NCI-H524 (cell line): ENCODE data around the gene CCDC3.
"Not testable (repeated sequence)": the region's sequence is repeated elsewhere in the genome, so short reads cannot be mapped to it uniquely, and the experiment has no call there.

ENCODE experiments used
- DNase-seq, 2 experiments: peaks; one replicate each; lab custom pipeline; 2025; lab: John Stamatoyannopoulos, UW

CCDC3 gene

DNA sequence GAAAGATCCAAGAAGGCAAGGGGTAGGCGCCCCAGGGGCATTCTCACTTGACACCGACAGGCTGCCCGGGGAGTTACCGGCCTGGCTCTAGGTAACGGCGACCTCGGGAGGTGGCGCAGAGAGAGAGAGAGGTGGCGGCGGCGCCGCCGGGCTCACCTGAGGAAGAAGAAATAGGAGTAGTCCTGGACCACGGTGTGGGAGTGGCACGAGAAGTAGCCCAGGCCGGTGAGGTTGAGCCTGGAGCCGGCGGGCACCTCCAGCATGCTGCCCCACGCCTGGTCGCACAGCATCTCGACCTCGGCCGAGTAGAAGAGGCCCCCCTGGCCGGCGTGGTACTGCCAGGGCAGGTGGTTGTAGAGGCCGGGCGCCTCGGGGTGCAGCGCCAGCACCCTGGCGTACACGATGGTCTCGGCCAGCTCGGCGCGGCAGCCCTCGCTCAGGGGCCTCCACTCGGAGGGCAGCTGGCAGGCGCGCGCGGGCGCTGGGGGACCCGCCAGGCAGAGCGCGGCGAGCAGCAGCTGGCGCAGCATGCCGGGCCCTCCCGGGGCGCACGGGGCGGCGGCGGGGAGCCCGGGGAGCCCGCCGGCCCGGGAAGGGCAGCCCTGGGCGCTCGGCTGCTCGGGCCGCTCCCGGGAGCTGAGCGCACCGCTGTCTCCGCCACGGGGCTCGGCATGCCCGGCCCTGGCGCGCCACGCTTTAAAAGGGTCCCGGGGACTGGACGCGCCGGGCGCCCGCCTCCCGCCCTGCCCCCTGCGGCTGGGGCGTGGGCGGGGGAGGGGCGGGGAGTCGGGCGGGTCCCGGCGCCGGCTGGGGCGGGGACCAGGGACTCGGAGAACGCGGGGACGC lies at the start of gene CCDC3:
Gene CCDC3, minus strand, starts transcription at position 673 of the 846 bp plus-strand sequence. Its CDS starts 143 bp downstream, at position 530.
- DNase-seq, result peak in 1 of 2 experiments; percentile 45

DNA sequence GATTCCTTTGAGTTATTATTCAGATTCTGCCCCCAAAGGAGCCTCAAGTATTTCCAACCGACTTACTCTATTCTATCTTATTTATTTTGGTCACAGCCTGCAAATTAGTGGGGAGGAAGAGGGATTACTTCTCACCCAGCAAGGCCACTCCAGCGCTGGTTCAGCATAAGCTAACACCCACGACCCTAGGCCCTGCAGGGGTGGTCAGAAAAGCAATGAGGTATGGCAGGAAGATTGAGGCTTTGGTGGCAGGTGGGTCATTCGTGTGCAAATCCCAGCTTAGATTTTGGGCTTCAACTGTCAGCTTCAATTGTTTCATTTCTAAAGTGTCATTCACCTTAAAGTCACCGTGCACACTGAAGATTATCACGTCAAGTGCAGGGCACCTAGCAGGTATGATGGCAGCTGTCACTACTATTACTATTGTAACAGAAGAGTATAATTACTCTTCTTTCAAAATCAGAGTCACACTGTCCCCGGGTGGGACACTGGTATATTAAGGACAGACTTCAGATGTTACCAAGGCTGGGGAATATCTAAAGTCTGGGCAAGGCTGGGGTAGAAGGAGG lies 49.7 kb upstream of the CCDC3 start:
- no peak for DNase-seq

DNA sequence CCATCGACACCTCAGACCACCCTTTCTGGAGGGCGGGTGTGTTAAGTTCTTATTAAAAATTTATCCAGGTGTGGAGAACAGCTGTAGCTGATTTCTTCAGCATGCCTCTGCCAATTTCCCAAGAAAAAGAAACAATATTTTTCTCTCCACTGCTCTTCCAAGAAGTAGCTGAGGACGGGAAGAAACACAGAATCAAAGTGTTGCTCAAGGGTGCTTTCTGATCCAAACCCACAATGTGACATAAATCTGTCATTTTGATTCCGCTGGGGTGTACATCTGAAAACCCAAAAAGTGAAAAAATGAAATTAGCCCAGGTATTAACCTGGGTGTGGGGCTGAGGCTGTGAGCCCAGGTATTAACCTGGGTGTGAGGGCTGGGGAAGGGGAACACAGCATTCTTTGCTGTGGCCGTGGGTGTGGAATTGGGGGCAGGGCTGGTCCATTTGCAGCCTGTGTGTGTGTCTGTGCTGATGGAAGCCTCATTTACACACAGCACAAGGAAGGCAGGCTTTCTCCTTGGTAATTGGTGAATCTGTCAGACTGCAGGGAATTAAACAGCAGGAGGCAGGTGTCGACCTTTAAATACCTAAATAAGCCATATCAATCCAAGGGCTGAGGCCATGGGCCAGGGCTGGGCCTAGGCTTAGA lies 48.4 kb upstream of the CCDC3 start:
- DNase-seq, result no peak

DNA sequence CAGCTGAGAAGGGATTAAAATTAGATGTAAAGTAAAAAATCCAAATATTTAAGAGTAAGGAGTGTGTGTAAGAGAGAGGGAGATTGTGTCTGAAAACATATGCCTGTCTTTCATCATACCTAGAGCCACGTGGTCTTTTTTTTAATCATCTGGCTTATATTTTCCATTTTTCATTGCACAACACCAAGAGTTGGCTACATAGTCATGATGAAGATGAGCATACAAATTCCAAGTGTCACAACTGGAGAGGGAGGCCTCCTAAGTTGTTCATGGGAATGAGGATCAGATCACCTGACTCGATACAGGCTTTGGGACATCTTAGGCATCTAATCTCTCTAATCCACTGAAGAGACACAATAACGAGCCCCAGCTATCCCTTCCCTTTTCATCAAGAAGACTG lies 47.2 kb upstream of the CCDC3 start:
- DNase-seq, result no peak

DNA sequence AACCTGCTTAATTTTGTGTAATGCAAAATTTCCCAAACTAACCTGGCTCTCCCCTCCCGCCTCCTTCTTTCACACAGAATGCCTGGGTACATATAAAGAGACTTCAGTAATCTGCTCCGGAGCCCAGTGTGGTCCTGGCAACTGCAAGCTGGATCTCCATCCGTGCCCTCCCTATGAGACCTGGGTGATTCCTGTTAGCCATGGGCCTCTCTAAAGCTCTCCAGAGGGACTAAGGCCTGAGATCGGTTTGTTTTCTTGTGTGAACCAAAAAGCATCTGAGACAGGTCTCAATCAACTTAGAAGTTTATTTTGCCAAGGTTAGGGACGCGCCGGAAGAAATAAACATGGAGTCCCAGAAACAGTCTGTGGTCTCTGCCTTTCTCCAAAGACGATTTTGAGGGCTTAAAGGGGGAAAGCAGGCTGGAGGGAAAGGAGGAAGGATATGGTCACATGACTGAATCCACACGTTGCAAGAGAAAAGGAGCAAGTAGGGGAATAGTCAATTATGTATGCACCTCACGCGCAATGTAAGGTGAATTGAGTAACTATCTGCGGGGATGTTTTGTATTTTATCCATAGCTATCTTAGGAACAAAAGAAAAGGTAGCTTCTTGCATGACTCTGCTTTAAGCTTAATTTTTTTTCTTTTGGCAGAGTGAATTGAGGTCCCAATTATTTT lies 46.2 kb upstream of the CCDC3 start:
- DNase-seq, result no peak

DNA sequence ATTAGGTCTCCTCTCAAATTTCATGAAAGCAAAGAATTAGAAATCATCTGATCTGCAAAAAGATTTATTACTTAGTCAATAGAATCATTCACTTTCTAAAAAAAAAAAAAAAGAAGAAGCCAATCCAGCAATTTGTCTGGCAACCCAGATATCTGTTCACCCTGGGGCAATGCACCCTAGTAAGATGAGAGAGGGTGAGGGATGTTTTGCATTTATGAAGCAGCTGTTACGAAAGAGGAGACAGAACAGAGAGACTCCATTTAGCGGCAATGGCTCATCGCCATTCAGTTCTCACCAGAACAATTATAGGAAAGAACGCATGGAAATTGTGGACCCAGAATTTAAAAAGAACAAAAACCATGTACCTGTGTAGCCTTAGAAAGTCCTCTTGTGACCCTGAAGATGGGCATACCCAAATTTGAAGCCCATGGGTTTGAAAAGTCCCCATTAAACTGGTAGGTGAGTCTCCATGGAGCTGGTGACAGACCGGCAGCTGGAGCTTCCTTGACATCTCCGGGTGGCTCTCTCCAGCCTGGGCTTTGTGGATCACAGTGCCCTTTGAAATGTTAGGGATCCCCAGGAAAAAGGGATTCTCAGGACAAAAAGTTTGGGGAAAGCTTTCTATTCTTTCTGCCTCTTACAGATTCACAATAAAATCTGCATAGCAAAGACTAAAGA lies 45.5 kb upstream of the CCDC3 start:
- DNase-seq, result no peak

DNA sequence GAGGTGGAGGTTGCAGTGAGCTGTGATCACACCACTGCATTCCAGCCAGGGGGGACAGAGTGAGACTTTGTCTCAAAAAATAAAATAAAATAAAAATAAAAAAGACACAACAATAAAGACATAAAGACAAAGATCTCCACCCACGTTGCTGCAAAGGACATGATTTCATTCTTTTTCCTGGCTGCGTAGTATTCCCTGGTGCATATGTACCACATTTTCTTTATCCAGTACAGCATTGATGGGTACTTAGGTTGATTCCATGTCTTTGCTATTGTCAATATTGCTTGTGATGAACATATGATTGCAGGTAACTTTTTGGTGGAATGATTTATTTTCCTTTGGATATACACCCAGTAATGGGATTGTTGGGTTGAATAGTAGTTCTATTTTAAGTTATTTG lies 42.0 kb upstream of the CCDC3 start:
- no peak for DNase-seq

DNA sequence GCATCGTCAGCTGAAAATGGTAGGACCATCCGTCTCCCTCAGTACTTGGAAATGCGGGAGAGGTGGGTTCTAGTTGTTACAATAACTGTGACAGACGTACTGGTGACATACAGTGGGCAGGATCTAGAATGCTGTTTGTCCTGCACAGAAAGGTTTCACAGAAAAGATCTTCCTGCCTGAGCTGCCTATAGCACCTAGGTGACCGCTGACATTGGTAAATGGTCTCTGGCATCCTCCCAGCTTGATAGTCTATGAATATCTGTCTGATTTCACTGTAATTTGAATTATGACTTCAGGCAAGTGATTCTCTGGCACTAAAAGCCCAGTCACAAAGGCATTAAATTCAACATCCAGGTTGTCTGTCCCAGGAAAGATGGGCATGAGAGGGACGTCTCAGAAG lies 38.2 kb upstream of the CCDC3 start:
- DNase-seq, result no peak

DNA sequence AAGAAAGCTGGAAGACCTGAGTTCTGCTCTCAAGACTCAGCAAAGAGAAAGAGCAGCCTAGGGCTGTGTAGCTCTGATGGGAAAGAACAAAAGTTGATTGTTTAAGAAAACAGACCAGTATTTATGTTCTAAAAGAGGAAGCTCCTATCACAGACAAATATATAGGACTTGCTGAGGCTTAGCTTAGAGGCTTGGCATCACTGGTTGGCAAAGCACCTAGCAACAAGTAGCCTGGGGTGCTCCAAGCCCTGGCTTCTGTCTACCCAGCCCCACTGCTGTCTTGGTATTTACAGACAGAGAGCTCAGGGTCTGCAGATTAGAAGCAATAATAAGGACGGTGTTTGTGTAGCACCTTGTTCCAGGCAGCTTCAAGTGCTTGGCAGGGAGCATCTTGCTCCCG lies 36.9 kb upstream of the CCDC3 start:
- no peak for DNase-seq

DNA sequence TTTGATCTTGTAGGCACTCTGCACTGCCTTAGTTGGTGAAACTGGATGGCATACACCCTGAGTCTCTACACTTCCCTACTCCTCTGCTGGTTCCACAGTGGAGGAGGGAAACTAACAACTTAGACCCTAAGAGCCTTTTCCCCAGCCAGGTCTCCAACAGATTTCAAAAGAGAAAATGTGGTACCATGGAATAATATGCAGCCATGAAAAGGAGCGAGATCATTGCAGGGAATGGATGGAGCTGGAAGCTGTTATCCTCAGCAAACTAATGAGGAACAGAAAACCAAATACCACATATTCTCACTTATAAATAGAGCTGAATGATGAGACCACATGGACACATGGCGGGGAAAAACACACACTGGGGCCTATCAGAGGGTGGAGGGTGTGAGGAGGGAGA lies 36.3 kb upstream of the CCDC3 start:
- DNase-seq, result no peak

DNA sequence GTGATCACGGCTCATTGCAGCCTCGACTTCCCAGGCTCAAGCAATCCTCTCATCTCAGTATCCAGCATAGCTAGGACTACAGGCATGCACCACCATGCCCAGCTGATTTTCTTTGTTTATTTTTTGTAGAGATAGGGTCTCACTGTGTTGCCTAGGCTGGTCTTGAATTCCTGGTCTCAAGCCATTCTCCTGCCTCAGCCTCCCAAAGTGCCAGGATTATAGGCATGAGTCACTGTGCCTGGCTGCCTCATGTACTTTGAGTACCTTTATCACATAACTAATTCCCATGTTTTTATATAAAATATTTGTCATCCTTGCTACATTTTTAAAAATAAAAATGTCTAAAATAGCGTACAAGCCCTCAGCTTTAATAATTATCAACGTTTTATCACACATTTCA lies 35.3 kb upstream of the CCDC3 start:
- no peak for DNase-seq

DNA sequence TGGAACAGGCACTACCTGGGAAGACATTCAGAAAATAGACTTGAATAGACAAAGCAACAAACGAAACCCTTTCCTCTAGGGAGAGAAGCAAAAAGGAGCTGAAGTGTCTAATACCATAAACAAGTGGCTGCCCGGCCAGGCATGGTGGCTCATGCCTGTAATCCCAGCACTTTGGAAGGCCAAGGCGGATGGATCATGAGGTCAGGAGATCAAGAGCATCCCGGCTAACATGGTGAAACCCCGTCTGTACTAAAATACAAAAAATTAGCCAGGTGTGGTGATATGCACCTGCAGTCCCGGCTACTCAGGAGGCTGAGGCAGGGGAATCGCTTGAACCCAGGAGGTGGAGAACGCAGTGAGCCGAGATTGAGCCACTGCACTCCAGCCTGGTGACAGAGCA lies 34.2 kb upstream of the CCDC3 start:
- not testable (repeated sequence) for DNase-seq

DNA sequence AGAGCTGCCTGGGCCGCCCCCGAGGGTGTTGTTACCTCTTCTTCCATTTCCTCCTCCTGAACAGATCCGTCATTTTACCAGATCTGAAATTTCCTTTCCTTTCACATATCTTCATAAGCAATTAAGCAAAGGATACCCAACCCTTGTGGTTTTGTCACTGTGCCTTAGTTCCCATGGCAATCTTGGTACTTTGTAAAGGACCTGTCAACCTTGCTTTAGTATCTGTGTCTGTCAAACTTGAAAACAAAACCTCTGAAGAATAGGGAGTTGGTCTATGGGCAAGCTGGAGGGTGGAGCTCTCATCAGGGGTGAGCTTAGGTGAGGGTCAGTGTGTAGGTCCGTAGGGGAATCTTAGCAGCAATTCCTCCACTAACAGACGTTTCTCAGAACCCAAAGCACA lies 25.4 kb upstream of the CCDC3 start:
- no peak for DNase-seq

DNA sequence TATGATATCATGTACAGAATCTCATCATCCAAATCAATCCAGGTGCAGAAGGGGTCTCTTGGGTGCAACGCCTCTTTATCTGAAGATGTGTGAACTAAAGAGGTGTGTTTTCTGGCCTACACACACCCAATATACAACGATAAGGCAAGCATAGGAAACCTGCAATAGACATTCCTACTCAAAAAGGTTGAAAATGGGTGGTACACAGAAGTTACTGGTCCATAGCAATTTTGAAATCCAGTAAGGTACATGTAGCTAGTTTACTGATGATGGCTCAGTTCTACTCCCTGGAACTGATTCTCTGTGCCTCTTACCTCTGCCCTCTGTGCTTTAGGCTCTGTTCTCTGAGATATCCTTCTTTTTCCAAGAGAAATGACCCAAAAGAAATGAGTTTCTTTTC lies 22.2 kb upstream of the CCDC3 start:
- no peak for DNase-seq

DNA sequence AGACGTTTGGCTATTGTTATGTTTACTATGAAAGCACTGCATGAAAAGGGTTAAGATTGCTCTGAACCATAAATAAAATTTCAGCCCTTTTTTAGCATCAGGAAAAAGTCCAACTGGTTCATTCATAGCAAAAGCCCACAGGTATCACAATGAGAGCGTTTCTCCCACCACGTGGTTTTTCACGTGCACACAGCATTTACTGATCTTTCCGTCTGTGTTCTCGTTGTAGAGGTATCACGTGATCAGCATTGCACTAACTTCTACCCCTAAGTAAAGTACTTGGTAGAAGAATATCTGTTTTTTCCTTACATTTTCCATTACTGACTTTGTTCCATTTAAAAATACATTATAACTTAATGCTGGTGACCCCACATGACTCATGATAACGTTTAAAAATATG lies 17.8 kb upstream of the CCDC3 start:
- no peak for DNase-seq

DNA sequence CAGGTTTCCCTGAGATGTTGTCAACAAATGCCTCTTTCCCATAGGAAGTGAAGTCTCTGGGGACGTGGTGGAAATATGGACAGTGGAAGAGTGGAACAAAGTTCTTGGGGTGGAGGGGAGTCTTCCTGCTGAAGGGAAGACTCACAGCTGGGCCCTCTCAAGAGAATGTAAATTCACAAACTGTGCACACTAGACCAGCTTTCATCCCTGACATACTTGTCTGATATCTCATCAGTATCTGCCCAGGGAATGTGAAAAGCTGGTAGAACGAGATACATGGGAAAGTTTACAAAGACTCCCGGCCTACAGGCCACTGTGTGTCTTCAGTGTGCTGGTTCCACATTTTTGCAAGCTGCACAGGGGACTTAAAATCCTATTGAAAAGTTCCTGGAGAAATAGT lies 16.7 kb upstream of the CCDC3 start:
- no peak for DNase-seq

DNA sequence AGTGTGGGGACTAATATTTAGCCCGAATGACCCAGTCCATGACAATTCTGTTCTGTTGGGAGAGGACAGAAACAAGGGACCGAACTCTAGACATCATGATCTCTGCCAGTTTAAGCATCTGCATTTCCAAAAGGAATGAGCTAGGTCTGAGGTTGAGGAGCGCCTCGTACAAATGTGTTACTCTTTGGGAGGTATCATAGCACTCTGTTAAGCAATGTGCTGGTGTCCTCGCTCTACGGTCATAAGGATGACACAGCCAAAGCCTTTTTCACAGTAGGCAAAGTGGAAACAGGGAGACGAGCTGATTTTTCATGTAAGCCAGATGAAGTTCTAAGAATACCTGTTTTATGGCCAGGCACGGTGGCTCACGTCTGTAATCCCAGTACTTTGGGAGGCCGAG lies 15.4 kb upstream of the CCDC3 start:
- no peak for DNase-seq

DNA sequence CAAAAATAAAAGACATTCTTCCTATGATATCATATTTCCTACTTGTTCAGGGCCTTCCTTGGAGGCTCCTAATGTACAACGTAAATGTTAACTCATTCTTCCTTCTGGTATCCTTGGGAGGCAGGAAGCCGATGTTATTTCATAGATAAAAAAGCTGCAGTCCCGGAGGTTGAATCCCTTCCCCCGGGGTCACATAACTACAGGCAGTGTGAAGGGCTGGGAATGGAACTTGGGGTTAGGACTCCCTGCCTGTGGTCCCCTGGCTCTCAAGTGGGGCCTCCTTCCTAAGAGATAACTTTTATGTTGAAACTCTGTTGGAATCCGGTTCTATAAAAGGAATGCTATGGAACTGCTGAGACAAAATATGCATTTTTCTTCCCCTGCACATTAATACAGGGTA lies 14.9 kb upstream of the CCDC3 start:
- no peak for DNase-seq

DNA sequence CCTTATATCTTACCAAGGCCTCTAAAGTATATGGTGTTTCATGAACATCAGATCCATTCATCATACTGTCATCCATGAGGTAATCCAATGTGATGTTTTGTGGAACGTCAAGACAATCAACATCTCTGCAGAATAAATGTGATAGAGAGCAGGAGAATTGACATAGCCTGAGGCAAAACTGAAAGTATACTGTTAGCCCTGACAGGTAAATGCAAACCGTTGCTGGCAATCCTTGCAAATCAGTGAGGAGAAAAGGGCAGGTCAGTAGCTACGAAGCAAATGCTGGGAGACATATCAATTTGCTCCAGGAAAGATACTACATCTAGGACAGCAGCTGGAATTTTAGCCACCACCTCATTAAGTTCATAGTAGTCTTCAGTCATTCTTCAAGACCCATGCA lies 4.5 kb upstream of the CCDC3 start:
- no peak for DNase-seq

DNA sequence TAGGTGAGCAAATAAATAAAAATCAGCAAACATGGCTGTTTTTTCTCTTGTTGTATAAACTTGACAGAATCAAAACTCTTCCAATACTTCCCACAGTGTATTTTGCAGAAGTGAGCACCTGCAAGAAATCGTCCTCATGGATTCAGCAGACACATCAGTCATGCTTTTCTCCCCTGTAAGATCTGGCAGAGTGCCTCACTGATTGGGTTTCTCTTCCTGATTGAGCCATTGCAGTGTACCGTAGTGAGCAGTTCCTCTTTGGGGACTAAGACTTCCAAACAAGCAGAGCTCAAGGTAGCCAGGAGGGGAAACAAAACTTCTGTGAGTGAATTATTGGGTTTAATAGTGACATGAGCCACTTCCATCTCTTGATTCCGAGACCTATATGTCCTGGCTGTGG lies 2.2 kb upstream of the CCDC3 start:
- no peak for DNase-seq

DNA sequence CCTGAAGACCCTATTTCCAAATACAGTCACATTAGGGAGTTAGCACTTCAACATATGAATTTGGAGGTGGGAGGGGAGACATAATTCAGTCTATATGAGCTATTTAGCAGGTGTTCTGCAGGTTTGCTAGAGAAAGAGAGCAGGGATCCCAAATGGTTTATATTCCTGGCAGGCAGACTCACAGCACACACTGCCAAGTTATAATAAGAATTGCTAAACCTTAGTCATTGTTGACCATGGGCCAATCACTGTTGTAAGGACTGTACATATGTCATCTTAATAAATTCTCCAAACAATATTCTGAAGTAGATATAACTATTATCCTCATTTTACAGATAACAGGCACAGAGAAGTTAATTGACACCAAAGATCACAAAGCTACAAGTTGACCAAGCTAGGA lies 1.5 kb upstream of the CCDC3 start:
- no peak for DNase-seq

DNA sequence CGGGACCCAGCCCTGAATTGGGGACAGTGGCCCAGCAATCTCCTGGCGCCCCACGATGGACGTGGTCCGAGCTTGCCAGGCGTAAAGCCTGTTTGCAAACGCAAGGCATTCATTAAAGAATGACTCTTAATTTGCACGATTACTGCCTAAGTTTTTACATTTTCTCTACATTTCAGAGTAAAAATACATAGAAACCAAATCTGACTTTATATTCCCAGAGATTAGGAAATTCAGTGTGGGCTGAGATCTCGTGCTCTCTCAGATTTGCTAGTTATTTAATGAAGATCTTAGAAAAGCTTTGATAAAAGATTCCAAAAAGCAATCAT lies 337 bp upstream of the CCDC3 start:
- no peak for DNase-seq
